ENCODE data around the gene SPTAN1.

SPTAN1 gene

GRCh38 chr9:128558431-128559310 lies 6.3 kb downstream of the SPTAN1 start:
- peak overlapping the region; percentile 11 for H3K4me3 ChIP-seq (ENCODE audit: low read depth, low read length)
- DNase-seq (ENCODE audit: low read depth): peak; percentile 80
- no peak for TF ChIP-seq CTCF (IDR thresholded peaks at IDR 0.05; ENCODE audit: low read depth, low read length, missing control alignments)
- in situ Hi-C loops (cut with HindIII; ENCODE audit: low sequenced_read_pairs): no loop called here

- TF ChIP-seq CTCF (IDR thresholded peaks at IDR 0.05; ENCODE audit: low read depth, low read length, missing control alignments): no peak
- in situ Hi-C loops (cut with HindIII; ENCODE audit: low sequenced_read_pairs): no loop called here
- DNase-seq (ENCODE audit: low read depth): no peak
These were observed 13.2 kb downstream of the SPTAN1 start for GRCh38 chr9:128565578-128565977.

GRCh38 chr9:128568470-128569078 lies 16.2 kb downstream of the SPTAN1 start:
- DNase-seq (ENCODE audit: low read depth): no peak
- no peak overlapping the region for H3K4me3 ChIP-seq (ENCODE audit: low read depth, low read length)
- in situ Hi-C loops (cut with HindIII; ENCODE audit: low sequenced_read_pairs): no loop called here
- TF ChIP-seq CTCF (IDR thresholded peaks at IDR 0.05; ENCODE audit: low read depth, low read length, missing control alignments): no peak

More at GRCh38 chr9:128565578-128565977, 13.2 kb downstream of the SPTAN1 start:
- H3K4me3 ChIP-seq (ENCODE audit: low read depth, low read length): no peak overlapping the region

GRCh38 chr9:128575469-128575868 lies 23.1 kb downstream of the SPTAN1 start:
- in situ Hi-C loops (cut with HindIII; ENCODE audit: low sequenced_read_pairs): no loop called here

GRCh38 chr9:128575916-128576315 lies 23.5 kb downstream of the SPTAN1 start:
- no peak for DNase-seq (ENCODE audit: low read depth)
- H3K4me3 ChIP-seq (ENCODE audit: low read depth, low read length): no peak overlapping the region
- TF ChIP-seq CTCF (IDR thresholded peaks at IDR 0.05; ENCODE audit: low read depth, low read length, missing control alignments): no peak
- in situ Hi-C loops (cut with HindIII; ENCODE audit: low sequenced_read_pairs): no loop called here

More at GRCh38 chr9:128575469-128575868, 23.1 kb downstream of the SPTAN1 start:
- no peak for TF ChIP-seq CTCF (IDR thresholded peaks at IDR 0.05; ENCODE audit: low read depth, low read length, missing control alignments)
- no peak overlapping the region for H3K4me3 ChIP-seq (ENCODE audit: low read depth, low read length)
- DNase-seq (ENCODE audit: low read depth): no peak

- DNase-seq (ENCODE audit: low read depth): no peak
- in situ Hi-C loops (cut with HindIII; ENCODE audit: low sequenced_read_pairs): no loop called here
These were observed 24.8 kb downstream of the SPTAN1 start for GRCh38 chr9:128577206-128577605.

More at GRCh38 chr9:128577206-128577605, 24.8 kb downstream of the SPTAN1 start:
- no peak for TF ChIP-seq CTCF (IDR thresholded peaks at IDR 0.05; ENCODE audit: low read depth, low read length, missing control alignments)
- H3K4me3 ChIP-seq (ENCODE audit: low read depth, low read length): no peak overlapping the region
